A204.1 (cell line): ENCODE data around the gene HSPA1A.
"Not testable (repeated sequence)": the region's sequence is repeated elsewhere in the genome, so short reads cannot be mapped to it uniquely, and the experiment has no call there.

Experiments used
- FAIRE-seq: peaks from 2 replicates; lab custom pipeline; 2012; peaks lifted over from hg19 to GRCh38; lab: Jason Lieb, UNC

HSPA1A gene

GRCh38 chr6:31781244-31782125, 33.9 kb upstream of the HSPA1A start:
- FAIRE-seq, result no peak

GRCh38 chr6:31782126-31782855, 33.1 kb upstream of the HSPA1A start:
- no peak for FAIRE-seq

DNA sequence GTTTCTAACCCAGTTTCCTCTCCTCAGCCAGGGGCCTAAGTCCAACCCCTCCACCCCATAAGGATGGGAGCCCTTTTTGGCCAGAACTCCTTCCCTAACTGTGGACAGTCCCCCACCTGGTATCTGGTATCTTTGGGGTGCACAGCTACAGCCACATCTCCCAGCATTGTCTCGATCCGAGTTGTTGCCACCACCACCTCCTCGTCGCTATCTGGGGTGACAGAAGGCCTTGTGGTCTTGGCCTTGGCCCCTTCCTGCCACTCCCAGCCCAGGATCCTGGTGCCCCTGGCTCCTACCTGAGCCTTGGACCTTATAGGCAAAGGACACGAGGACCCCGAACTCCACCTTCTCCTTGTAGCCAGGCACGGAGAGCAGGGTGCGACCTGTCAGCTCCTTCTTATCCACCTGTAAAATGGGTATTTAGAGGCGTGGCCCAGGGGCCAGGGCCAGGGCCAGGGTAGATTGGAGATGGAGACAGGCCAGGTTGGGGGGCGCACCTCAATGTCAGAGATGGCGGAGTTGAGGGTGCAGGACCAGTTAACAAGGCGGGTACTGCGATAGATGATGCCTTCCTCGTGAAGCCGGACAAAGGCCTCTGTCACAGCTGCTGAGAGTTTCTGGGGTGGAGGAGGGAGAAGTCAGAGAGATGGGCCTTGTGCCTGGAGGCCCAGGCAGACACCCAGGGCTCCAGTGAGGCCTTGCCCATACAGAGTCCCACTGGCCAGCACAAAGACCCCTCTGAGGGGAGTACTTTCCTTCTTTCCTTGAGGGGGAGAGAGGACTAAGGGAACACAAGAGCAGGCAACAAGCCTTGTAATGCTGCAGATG, 31.0 kb upstream of the HSPA1A start:
- FAIRE-seq, result no peak

- FAIRE-seq, result no peak
Observed at GRCh38 chr6:31785475-31785874, 29.9 kb upstream of the HSPA1A start.

GRCh38 chr6:31791324-31792089, 23.8 kb upstream of the HSPA1A start:
- FAIRE-seq, result no peak

- no peak for FAIRE-seq
Observed at GRCh38 chr6:31792090-31792374, 23.3 kb upstream of the HSPA1A start.

DNA sequence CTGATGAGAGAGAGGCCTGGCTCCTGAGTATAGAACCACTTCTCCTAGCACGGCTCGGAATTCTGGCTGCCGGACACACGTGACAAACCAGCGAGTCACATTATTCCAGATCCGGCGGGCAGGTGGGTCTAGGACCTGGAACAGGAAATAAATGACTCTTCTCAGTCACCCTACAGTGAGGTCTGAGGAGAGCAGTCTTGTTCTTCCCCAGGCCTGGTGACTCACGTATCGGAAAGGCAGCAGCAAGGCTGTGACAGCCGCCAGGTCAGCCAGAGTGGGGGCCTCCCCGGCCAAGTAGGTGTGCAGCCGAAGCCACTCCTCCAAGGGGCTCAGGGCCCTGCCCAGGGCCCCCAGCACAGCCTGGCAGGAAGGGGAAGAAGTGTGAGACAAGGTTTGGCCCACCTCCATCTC, 22.6 kb upstream of the HSPA1A start:
- no peak for FAIRE-seq

- FAIRE-seq, result not testable (repeated sequence)
Observed at GRCh38 chr6:31793927-31794245, 21.5 kb upstream of the HSPA1A start.

GRCh38 chr6:31794294-31794865, 21.0 kb upstream of the HSPA1A start:
- FAIRE-seq, result no peak

DNA sequence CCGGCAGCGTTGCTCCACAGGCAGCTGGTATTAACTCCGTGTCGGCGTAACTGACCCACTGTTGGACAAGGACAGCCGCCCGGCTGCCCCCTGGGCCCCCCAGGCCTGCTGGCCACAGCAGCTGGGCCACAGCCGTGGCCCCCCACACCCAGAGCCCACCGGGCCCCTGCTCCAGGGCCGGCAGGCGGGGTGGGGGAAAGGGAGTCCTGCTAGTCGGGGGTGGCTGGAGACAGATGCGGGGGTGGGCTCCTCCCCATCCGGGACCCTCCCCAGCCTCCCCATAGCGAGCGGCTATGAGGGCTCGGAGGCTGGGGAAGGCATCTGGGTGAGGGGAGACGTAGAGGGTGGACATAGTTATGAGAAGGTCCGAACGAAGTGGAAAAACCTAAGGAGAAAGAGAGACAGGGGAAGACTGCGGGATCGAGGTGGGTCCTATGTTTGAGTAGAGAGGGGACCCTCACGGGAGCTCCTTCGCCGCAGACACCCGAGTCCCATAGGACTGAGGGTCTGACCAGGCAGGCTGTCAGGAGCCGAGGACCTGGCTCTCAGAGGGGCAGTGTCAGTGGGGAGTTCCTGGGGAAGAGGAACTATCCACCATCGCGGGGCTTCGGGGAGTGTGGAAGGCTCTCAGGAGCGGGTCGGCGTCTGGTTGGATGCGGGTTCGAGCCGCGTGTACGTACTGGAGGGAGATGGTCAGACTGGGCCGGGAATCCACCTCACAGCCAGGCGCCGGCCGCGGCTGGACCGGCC, 20.3 kb upstream of the HSPA1A start:
- no peak for FAIRE-seq

- no peak for FAIRE-seq
Observed at GRCh38 chr6:31795616-31796298, 19.6 kb upstream of the HSPA1A start, which contains the start of gene VARS1. VARS1 (minus strand) TSS chr6:31795752; CDS start chr6:31795217, 535 bp downstream.

DNA sequence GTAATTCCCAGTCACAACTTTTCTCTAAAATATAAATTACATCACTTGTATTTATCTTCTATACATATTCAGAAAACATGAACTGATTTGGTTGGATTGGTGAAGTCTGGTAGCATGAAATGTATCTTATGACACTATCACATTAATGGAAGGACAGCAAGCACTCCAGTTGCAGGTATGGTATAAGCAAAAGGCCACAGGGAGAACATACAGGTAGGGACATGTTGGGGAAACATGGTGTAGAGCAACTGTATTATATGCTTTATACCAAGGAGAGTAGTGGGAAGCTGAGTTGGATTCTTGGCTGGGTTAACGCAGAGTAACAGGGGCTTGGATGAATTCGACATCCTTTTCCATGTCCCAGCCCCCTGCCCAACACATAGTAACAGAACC, 18.4 kb upstream of the HSPA1A start:
- FAIRE-seq, result no peak

- no peak for FAIRE-seq
Observed at GRCh38 chr6:31797588-31797987, 17.8 kb upstream of the HSPA1A start.

DNA sequence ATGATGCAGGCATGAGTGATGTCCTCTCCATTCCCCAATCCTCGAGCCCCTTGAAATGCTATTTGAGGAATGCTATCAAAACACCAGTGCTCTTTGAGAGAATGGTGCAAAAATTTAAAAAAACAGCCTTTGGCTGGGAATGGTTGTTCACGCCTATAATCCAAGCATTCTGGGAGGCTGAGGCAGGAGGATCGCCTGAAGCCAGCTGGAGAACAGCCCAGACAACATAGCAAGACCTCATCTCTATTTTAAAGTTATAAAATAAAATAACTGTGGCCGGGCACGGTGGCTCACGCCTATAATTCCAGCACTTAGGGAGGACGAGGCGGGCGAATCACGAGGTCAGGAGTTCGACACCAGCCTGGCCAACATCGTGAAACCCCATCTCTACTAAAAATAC, 15.6 kb upstream of the HSPA1A start:
- FAIRE-seq, result no peak

- not testable (repeated sequence) for FAIRE-seq
Observed at GRCh38 chr6:31801031-31801927, 14.1 kb upstream of the HSPA1A start.

- no peak for FAIRE-seq
Observed at GRCh38 chr6:31805939-31806469, 9.3 kb upstream of the HSPA1A start.

- peak; percentile 88 for FAIRE-seq
Observed at GRCh38 chr6:31806470-31807272, 8.7 kb upstream of the HSPA1A start, which contains the start of gene LSM2. LSM2 (minus strand) TSS chr6:31806966; CDS start chr6:31806757, 209 bp downstream.

DNA sequence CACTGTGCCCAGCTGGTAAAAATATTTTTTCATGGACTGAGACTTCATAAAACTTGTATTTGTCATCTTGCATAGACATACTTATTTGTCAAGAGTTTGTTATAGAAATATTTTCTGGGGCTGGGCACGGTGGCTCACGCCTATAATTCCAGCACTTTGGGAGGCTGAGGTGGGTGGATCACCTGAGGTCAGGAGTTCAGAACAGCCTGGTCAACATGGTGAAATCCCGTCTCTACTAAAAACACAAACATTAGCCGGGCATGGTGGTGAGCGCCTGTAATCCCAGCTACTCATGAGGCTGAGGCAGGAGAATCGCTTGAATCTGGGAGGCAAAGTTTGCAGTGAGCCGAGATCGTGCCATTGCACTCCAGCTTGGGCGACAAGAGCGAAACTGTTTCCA, 6.7 kb upstream of the HSPA1A start:
- not testable (repeated sequence) for FAIRE-seq
